Neural progenitor cell (in vitro differentiated cells): ENCODE measurements around the gene CLIP2.
"Not testable (repeated sequence)": the region's sequence is repeated elsewhere in the genome, so short reads cannot be mapped to it uniquely, and the experiment has no call there.

Experiments used
- EZH2 ChIP-seq: fragments of 200-600 bp; sonication (generic); IDR thresholded peaks from 2 replicates; pipeline ENCODE4 v1.6.1; 2017; ENCODE audit warnings: antibody characterized with exemption, mild to moderate bottlenecking, moderate library complexity
- EZH2phosphoT487 ChIP-seq: fragments of 200-600 bp; sonication (generic); IDR thresholded peaks from 2 replicates; pipeline ENCODE4 v1.6.1; 2017; ENCODE audit warnings: antibody characterized with exemption
- TF ChIP-seq, protein P1 (sequence below): fragments of 200-600 bp; sonication (generic); IDR thresholded peaks from 2 replicates; pipeline ENCODE4 v1.5.1; 2017; ENCODE audit warnings: antibody characterized with exemption, mild to moderate bottlenecking

DNA sequence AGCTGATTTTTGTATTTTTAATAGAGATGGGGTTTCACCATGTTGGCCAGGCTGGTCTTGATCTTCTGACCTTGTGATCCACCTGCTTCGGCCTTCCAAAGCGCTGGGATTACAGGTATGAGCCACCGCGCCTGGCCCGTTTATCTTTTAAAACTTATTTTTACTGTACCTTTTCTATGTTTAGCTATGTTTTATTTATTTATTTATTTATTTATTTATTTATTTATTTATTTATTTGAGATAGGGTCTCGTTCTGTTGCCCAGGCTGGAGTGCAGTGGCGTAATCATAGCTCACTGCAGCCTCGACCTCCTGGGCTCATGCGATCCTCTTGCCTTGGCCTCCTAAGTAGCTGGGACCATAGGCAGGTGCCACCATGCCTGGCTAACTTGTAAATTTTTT, 33.7 kb downstream of the CLIP2 start:
- TF ChIP-seq, protein P1, sequence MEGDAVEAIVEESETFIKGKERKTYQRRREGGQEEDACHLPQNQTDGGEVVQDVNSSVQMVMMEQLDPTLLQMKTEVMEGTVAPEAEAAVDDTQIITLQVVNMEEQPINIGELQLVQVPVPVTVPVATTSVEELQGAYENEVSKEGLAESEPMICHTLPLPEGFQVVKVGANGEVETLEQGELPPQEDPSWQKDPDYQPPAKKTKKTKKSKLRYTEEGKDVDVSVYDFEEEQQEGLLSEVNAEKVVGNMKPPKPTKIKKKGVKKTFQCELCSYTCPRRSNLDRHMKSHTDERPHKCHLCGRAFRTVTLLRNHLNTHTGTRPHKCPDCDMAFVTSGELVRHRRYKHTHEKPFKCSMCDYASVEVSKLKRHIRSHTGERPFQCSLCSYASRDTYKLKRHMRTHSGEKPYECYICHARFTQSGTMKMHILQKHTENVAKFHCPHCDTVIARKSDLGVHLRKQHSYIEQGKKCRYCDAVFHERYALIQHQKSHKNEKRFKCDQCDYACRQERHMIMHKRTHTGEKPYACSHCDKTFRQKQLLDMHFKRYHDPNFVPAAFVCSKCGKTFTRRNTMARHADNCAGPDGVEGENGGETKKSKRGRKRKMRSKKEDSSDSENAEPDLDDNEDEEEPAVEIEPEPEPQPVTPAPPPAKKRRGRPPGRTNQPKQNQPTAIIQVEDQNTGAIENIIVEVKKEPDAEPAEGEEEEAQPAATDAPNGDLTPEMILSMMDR: not testable (repeated sequence)
- TF ChIP-seq EZH2phosphoT487, EZH2: not testable (repeated sequence)
